Hepatocyte (in vitro differentiated cells): ENCODE data around the gene MRPL20. TPM values are rescaled to one million over a fixed set of nuclear protein-coding genes. Genes with fewer than 3 reads are reported as not detected.

Experiments
- DNase-seq: peaks from one replicate; pipeline ENCODE4 v3.0.0-alpha.2; 2016; ENCODE audit warnings: low spot score
- H2AFZ ChIP-seq: fragments of 200-600 bp; sonication (generic); 2 replicates; pipeline ENCODE4 v1.6.0; 2016; ENCODE audit warnings: antibody characterized with exemption, mild to moderate bottlenecking
- H3K27ac ChIP-seq: fragments of 200-600 bp; sonication (generic); 2 replicates; pipeline ENCODE4 v1.5.1; 2016; ENCODE audit warnings: mild to moderate bottlenecking
- H3K27me3 ChIP-seq: fragments of 200-600 bp; sonication (generic); 2 replicates; pipeline ENCODE4 v1.6.1; 2016
- H3K36me3 ChIP-seq: fragments of 200-600 bp; sonication (generic); replicated peaks from 2 replicates; pipeline ENCODE4 v1.5.1; 2016; ENCODE audit warnings: low read depth; ENCODE audit not compliant: insufficient read depth
- H3K4me1 ChIP-seq: fragments of 200-600 bp; sonication (generic); 2 replicates; pipeline ENCODE4 v1.5.1; 2016; ENCODE audit warnings: mild to moderate bottlenecking, moderate library complexity; ENCODE audit not compliant: insufficient read depth
- H3K4me2 ChIP-seq: fragments of 200-600 bp; sonication (generic); 2 replicates; pipeline ENCODE4 v1.6.0; 2016
- H3K4me3 ChIP-seq: fragments of 200-600 bp; sonication (generic); 2 replicates; pipeline ENCODE4 v1.5.1; 2016; ENCODE audit warnings: mild to moderate bottlenecking
- H3K79me2 ChIP-seq: fragments of 200-600 bp; sonication (generic); 2 replicates; pipeline ENCODE4 v1.6.0; 2017; ENCODE audit warnings: mild to moderate bottlenecking
- H3K9me2 ChIP-seq: fragments of 200-600 bp; sonication (generic); replicated peaks from 2 replicates; pipeline ENCODE4 v1.6.0; 2017; ENCODE audit warnings: mild to moderate bottlenecking; ENCODE audit not compliant: insufficient read depth
- H3K9me3 ChIP-seq: fragments of 200-600 bp; sonication (generic); 2 replicates; pipeline ENCODE4 v1.5.1; 2016; ENCODE audit warnings: low read depth, mild to moderate bottlenecking
- H4K20me1 ChIP-seq: fragments of 200-600 bp; sonication (generic); 2 replicates; pipeline ENCODE4 v1.6.0; 2016; ENCODE audit warnings: mild to moderate bottlenecking; ENCODE audit not compliant: insufficient read depth, poor library complexity, severe bottlenecking
- EZH2 ChIP-seq: fragments of 200-600 bp; sonication (generic); IDR thresholded peaks from 2 replicates; pipeline ENCODE4 v1.6.1; 2016; ENCODE audit warnings: antibody characterized with exemption, mild to moderate bottlenecking, borderline replicate concordance
- EZH2phosphoT487 ChIP-seq: fragments of 200-600 bp; sonication (generic); IDR thresholded peaks from one replicate; pipeline ENCODE4 v1.6.1; 2018; ENCODE audit warnings: antibody characterized with exemption, mild to moderate bottlenecking, low read depth, moderate library complexity; ENCODE audit not compliant: unreplicated experiment, severe bottlenecking
- WGBS: methylation state at CpG from one replicate; pipeline ENCODE4 v1.1.6; 2016; ENCODE audit warnings: low lambda C conversion rate; ENCODE audit errors: missing lambda C conversion rate; 5-methylcytosine and 5-hydroxymethylcytosine counted together
- polyA plus RNA-seq: library from polyadenylated mRNA; unstranded; fragments of >200 nt; fragmentation: Nextera tagmentation; extraction: Ambion mirVana; gene quantifications from 2 replicates; pipeline ENCODE4 v1.2.1, GENCODE V29; 2016
- total RNA-seq: library from RNA; depleted of rRNA; stranded (reverse); fragments of >200 nt; gene quantifications from 2 replicates; pipeline ENCODE4 v1.2.3, GENCODE V29; 2014
- TF ChIP-seq, protein P1 (sequence below): fragments of 200-600 bp; sonication (generic); IDR thresholded peaks from 2 replicates; pipeline ENCODE4 v1.5.1; 2016; ENCODE audit warnings: antibody characterized with exemption, mild to moderate bottlenecking; ENCODE audit not compliant: poor library complexity

MRPL20 gene
- total and polyA plus RNA-seq, 2 experiments from 2014 or later: 107 to 193 TPM

DNA sequence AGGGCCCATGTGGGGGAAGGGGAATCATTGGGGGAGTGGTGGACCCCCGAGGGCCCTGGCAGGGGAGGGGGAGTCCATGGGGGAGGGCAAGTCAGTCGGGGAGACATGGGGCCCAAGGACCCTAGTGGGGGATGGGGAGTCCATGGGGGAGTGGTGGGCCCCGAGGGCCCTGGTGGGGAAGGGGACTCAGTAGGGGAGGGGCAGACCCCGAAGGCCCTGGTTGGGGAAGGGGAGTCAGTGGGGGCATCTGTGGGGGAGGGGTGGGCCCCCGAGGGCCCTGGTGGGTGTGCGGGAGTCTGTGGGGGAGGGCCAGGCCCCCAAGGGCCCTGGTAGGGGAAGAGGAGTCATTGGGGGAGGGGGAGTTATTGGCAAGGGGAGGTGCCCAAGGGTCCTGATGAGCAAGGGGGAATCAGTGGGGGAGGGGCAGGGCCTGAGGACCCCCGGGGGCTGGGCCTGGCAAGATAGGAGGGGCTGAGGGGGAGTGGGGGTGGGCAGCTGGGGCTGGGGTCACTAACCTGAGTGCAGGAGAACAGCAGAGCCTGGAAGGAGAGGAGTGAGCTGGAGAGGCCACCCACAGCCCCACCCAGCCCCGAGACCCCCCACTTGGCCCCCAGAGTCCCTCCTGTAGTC is 50.8 kb downstream of the MRPL20 start:
- H2AFZ ChIP-seq: no peak overlapping the region
- H3K9me2 ChIP-seq: no peaks in the 10 kb centered on the region
- H4K20me1 ChIP-seq: peaks cover 16% of the 10 kb centered on the region
- no peaks in the 10 kb centered on the region for H3K9me3 ChIP-seq
- H3K27ac ChIP-seq: peak overlapping the region; percentile 97
- no peak for DNase-seq
- H3K27me3 ChIP-seq: no peaks in the 10 kb centered on the region
- peaks cover 55% of the 10 kb centered on the region for H3K4me1 ChIP-seq
- H3K4me3 ChIP-seq: no peak overlapping the region
- no CpG with 5 or more reads among the region's 8 CpGs for WGBS
- H3K79me2 ChIP-seq: peaks cover 41% of the 10 kb centered on the region
- H3K4me2 ChIP-seq: peak overlapping the region; percentile 90
- no peaks in the 10 kb centered on the region for H3K36me3 ChIP-seq
- no peak for TF ChIP-seq EZH2phosphoT487
- no peak for TF ChIP-seq EZH2
- TF ChIP-seq, protein P1, sequence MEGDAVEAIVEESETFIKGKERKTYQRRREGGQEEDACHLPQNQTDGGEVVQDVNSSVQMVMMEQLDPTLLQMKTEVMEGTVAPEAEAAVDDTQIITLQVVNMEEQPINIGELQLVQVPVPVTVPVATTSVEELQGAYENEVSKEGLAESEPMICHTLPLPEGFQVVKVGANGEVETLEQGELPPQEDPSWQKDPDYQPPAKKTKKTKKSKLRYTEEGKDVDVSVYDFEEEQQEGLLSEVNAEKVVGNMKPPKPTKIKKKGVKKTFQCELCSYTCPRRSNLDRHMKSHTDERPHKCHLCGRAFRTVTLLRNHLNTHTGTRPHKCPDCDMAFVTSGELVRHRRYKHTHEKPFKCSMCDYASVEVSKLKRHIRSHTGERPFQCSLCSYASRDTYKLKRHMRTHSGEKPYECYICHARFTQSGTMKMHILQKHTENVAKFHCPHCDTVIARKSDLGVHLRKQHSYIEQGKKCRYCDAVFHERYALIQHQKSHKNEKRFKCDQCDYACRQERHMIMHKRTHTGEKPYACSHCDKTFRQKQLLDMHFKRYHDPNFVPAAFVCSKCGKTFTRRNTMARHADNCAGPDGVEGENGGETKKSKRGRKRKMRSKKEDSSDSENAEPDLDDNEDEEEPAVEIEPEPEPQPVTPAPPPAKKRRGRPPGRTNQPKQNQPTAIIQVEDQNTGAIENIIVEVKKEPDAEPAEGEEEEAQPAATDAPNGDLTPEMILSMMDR: no peak

DNA sequence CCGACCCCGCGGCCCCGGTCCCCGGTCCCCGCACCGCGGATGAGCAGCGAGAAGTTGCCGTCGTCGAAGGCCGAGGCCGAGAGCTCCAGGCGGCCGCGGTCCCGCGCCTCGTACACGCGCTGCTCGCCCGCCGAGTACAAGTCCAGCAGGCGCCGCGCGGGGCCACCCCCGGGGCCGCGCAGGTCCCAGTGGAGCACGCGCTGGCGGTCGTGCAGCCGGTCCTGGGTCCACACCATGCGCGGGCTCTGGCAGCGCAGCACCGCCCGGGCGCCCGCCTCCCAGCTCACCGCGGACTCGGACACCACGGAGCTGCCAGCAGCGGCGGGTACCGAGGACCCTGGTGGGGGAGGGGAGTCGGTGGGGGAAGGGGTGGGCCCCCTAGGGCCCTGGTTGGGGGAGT is 51.7 kb downstream of the MRPL20 start:
- Histone ChIP-seq H3K9me3 (no peaks in the 10 kb centered on the region), H3K27ac (no peak overlapping the region), H3K4me1 (peaks cover 48% of the 10 kb centered on the region), H3K27me3 (no peaks in the 10 kb centered on the region), H4K20me1 (peaks cover 16% of the 10 kb centered on the region), H3K9me2 (no peaks in the 10 kb centered on the region), H3K36me3 (no peaks in the 10 kb centered on the region), H3K4me2 (peak overlapping the region; percentile 90), H3K79me2 (peaks cover 41% of the 10 kb centered on the region), H2AFZ (no peak overlapping the region), H3K4me3 (peak overlapping the region; percentile 45)
- WGBS: 29% methylated on average over 41 of the region's 52 CpGs
- TF ChIP-seq EZH2phosphoT487 (no peak), EZH2 (no peak)
- TF ChIP-seq, protein P1: no peak
- DNase-seq: peak; percentile 71

DNA sequence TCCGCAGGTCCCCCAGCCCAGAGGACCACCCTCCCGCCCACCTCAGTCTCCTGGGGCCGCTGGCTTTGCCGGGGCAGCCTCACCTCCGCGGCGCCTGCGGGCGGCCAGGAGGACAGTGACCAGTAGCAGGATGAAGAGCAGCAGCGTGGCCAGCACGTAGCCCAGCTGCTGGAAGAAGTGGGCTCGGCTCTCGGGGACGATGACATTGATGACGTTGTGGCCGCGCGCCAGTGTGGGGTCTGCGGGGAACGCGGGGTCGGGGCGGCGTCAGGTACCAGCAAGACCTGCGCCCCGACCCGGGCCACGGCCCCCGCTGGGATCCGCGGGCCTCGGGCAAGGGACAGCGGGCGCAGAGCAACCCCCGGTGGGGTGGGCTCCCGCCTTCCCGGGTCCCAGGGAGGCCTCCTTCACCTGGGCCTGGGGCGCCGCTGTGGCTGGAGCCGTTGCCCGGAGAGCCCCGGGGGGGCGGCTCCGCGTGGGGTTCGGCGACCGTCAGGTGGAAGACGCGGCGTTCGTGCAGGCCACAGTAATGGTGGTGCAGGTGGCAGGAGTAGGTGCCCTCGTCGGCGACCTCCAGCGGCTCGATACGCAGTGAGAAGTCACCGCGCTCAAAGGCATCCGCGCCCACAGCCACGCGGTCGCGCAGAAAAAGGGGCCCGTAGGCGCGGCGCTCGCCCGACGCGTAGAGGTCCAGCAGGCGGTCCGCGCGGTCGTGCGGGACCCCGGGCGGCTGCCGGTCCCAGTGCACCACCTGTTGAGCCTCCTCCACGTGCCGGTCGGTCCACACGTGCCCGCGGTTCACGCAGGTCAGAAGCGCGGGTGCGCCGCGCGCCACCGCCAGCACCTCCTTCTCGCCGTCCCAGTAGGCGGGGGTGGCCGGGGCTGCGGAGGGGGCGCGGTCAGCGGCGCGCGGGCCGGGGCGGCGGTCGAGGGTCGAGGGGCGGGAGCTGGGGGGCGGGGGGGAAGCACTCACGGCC is 52.5 kb downstream of the MRPL20 start:
- no peak overlapping the region for H2AFZ ChIP-seq
- no peaks in the 10 kb centered on the region for H3K9me2 ChIP-seq
- peak overlapping the region; percentile 90 for H3K4me2 ChIP-seq
- no peaks in the 10 kb centered on the region for H3K36me3 ChIP-seq
- peaks cover 41% of the 10 kb centered on the region for H3K79me2 ChIP-seq
- 66% methylated on average over 83 of the region's 116 CpGs for WGBS
- TF ChIP-seq, protein P1: no peak
- TF ChIP-seq EZH2 (no peak), EZH2phosphoT487 (no peak)
- H3K9me3 ChIP-seq: no peaks in the 10 kb centered on the region
- H4K20me1 ChIP-seq: peaks cover 16% of the 10 kb centered on the region
- peaks cover 39% of the 10 kb centered on the region for H3K4me1 ChIP-seq
- H3K27ac ChIP-seq: no peak overlapping the region
- H3K4me3 ChIP-seq: no peak overlapping the region
- DNase-seq: no peak
- no peaks in the 10 kb centered on the region for H3K27me3 ChIP-seq
